ENCODE data around the gene ACSBG1.

DNA sequence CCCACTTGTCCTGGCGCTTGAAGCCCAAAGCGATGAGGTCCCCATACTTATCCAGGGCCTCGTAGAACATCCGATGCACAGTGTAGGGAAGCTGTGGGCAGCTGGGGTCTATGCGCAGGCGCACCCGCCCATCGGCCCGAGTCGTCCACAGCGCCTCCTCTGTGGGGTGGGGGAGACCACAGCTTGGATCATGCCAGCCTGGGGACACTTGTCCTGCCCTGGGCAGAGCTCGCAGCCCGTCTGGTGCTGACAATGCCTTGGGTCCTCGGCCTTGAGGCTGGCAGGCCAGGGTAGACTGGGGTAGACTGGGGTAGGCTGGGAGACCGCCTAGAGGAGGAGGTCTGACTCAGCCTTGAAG is 39.8 kb downstream of the ACSBG1 start:
- TF ChIP-seq POLR2AphosphoS5 (IDR thresholded peaks at IDR 0.05; ENCODE audit: low read depth, low read length), result no peak
- TF ChIP-seq SIN3A (IDR thresholded peaks at IDR 0.05; ENCODE audit: borderline replicate concordance, insufficient read depth, low read length), result no peak
- no peak for TF ChIP-seq TAF1 (IDR thresholded peaks at IDR 0.05; ENCODE audit: borderline replicate concordance, insufficient read depth, low read length)
- TF ChIP-seq, protein P1, sequence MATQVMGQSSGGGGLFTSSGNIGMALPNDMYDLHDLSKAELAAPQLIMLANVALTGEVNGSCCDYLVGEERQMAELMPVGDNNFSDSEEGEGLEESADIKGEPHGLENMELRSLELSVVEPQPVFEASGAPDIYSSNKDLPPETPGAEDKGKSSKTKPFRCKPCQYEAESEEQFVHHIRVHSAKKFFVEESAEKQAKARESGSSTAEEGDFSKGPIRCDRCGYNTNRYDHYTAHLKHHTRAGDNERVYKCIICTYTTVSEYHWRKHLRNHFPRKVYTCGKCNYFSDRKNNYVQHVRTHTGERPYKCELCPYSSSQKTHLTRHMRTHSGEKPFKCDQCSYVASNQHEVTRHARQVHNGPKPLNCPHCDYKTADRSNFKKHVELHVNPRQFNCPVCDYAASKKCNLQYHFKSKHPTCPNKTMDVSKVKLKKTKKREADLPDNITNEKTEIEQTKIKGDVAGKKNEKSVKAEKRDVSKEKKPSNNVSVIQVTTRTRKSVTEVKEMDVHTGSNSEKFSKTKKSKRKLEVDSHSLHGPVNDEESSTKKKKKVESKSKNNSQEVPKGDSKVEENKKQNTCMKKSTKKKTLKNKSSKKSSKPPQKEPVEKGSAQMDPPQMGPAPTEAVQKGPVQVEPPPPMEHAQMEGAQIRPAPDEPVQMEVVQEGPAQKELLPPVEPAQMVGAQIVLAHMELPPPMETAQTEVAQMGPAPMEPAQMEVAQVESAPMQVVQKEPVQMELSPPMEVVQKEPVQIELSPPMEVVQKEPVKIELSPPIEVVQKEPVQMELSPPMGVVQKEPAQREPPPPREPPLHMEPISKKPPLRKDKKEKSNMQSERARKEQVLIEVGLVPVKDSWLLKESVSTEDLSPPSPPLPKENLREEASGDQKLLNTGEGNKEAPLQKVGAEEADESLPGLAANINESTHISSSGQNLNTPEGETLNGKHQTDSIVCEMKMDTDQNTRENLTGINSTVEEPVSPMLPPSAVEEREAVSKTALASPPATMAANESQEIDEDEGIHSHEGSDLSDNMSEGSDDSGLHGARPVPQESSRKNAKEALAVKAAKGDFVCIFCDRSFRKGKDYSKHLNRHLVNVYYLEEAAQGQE (IDR thresholded peaks at IDR 0.05; ENCODE audit: insufficient read depth in 1 of 2, low read depth in 2 of 2, low read length in 2 of 2), result no peak
- TF ChIP-seq FOXP2 (optimal IDR thresholded peaks at IDR 0.05; ENCODE audit: borderline replicate concordance, extremely low read depth, extremely low read length, insufficient read depth), result no peak

Data from PFSK-1 (cell line).